Measurements from ENCODE around the gene SLC66A2. TPM values are rescaled to one million over a fixed set of nuclear protein-coding genes. Genes with fewer than 3 reads are reported as not detected.

The SLC66A2 gene
- total and polyA plus RNA-seq, 7 donors = 27.3 to 59.4 (median 33.2) TPM

GRCh38 chr18:79952996-79953559 is 1.6 kb upstream of the SLC66A2 start:
- peaks cover 0 to 40% (median 28%) of the 10 kb centered on the region in 4 donors for H3K4me1 ChIP-seq
- H3K27ac ChIP-seq = peak overlapping the region in 1 of 4 donors; percentile 88
- H3K9me3 ChIP-seq = no peaks in the 10 kb centered on the region
- H3K27me3 ChIP-seq = no peaks in the 10 kb centered on the region
- TF ChIP-seq POLR2AphosphoS5 (IDR thresholded peaks at IDR 0.05) (no peak), POLR2A (IDR thresholded peaks at IDR 0.05) (no peak), CTCF (IDR thresholded peaks at IDR 0.05) (no peak), EP300 (IDR thresholded peaks at IDR 0.05) (no peak)
- WGBS, 2 donors = 41 to 78% methylated on average over 24 of the region's 24 CpGs
- H3K36me3 ChIP-seq = peaks cover 0 to 7% (median 0%) of the 10 kb centered on the region in 4 donors
- peak; percentile 55 for DNase-seq
- no peak overlapping the region for H3K4me3 ChIP-seq
- intact Hi-C loops (cut with DNase I) = loop anchor here (1.0 kb wide), 1 partner anchor 11 kb away; the partner anchor contains the start of gene HSBP1L1

GRCh38 chr18:79952456-79952995 is 1.1 kb upstream of the SLC66A2 start:
- intact Hi-C loops (cut with DNase I) = loop anchor here (1.0 kb wide), 1 partner anchor 12 kb away; the partner anchor contains the start of gene HSBP1L1
- Histone ChIP-seq H3K36me3 (peaks cover 0 to 7% (median 0%) of the 10 kb centered on the region in 4 donors), H3K4me1 (peaks cover 0 to 45% (median 30%) of the 10 kb centered on the region in 4 donors), H3K27me3 (no peaks in the 10 kb centered on the region), H3K27ac (peak overlapping the region in 2 of 4 donors; percentile 87 to 88), H3K4me3 (peak overlapping the region; percentile 39 to 100 (median 98)), H3K9me3 (no peaks in the 10 kb centered on the region)
- 11 to 25% methylated on average over 43 of the region's 43 CpGs for WGBS, 2 donors
- no peak for TF ChIP-seq CTCF (IDR thresholded peaks at IDR 0.05)
- DNase-seq = no peak

GRCh38 chr18:79950515-79951341 is 725 bp downstream of the SLC66A2 start:
- Histone ChIP-seq H3K36me3 (peaks cover 0 to 11% (median 0%) of the 10 kb centered on the region in 4 donors), H3K27ac (peak overlapping the region; percentile 82 to 88 (median 86)), H3K27me3 (no peaks in the 10 kb centered on the region), H3K4me3 (peak overlapping the region; percentile 90 to 100 (median 98)), H3K9me3 (no peaks in the 10 kb centered on the region), H3K4me1 (peaks cover 0 to 48% (median 35%) of the 10 kb centered on the region in 4 donors)
- DNase-seq = peak; percentile 67
- no peak for TF ChIP-seq POLR2A (IDR thresholded peaks at IDR 0.05)
- intact Hi-C loops (cut with DNase I) = no loop called here
- WGBS, 2 donors = 1 to 4% methylated on average over 81 of the region's 81 CpGs

- Histone ChIP-seq H3K4me3 (peak overlapping the region; percentile 90 to 100 (median 98)), H3K4me1 (peaks cover 0 to 56% (median 39%) of the 10 kb centered on the region in 4 donors), H3K36me3 (peaks cover 0 to 11% (median 0%) of the 10 kb centered on the region in 4 donors), H3K27ac (peak overlapping the region; percentile 82 to 88 (median 86)), H3K9me3 (no peaks in the 10 kb centered on the region), H3K27me3 (no peaks in the 10 kb centered on the region)
- intact Hi-C loops (cut with DNase I) = loop anchor here (5.0 kb wide), 1 partner anchor 37 kb away; the partner anchor contains the start of gene TXNL4A
- DNase-seq = peak; percentile 69
- TF ChIP-seq EP300 (IDR thresholded peaks at IDR 0.05) (no peak), POLR2AphosphoS5 (IDR thresholded peaks at IDR 0.05) (peak in 1 of 4 donors; percentile 14), POLR2A (IDR thresholded peaks at IDR 0.05) (no peak), CTCF (IDR thresholded peaks at IDR 0.05) (no peak)
- 29 to 49% methylated on average over 12 of the region's 12 CpGs for WGBS, 2 donors
These were observed 1.6 kb downstream of the SLC66A2 start for GRCh38 chr18:79949697-79950487.

Measured in sigmoid colon (tissue), 7 donors.